ENCODE data around the gene ALK.

ALK gene

GRCh38 chr2:29166242-29167039, 754.9 kb downstream of the ALK start:
- TF ChIP-seq CTCF (IDR thresholded peaks at IDR 0.05; ENCODE audit: extremely low read depth, missing control alignments), result no peak
- DNase-seq (ENCODE audit: low spot score), result no peak

- no peak for TF ChIP-seq CTCF (IDR thresholded peaks at IDR 0.05; ENCODE audit: extremely low read depth, missing control alignments)
- no peak for DNase-seq (ENCODE audit: low spot score)
Measured at GRCh38 chr2:29165362-29166241, 755.8 kb downstream of the ALK start.

GRCh38 chr2:29164091-29164846, 757.1 kb downstream of the ALK start:
- DNase-seq (ENCODE audit: low spot score), result no peak

GRCh38 chr2:29162204-29162928, 759.0 kb downstream of the ALK start:
- DNase-seq (ENCODE audit: low spot score), result no peak
- no peak for TF ChIP-seq CTCF (IDR thresholded peaks at IDR 0.05; ENCODE audit: extremely low read depth, missing control alignments)

More at GRCh38 chr2:29164091-29164846, 757.1 kb downstream of the ALK start:
- no peak for TF ChIP-seq CTCF (IDR thresholded peaks at IDR 0.05; ENCODE audit: extremely low read depth, missing control alignments)

GRCh38 chr2:29160184-29160583, 761.2 kb downstream of the ALK start:
- DNase-seq (ENCODE audit: low spot score), result no peak
- TF ChIP-seq CTCF (IDR thresholded peaks at IDR 0.05; ENCODE audit: extremely low read depth, missing control alignments), result no peak

- DNase-seq (ENCODE audit: low spot score), result no peak
Measured at GRCh38 chr2:29159125-29159524, 762.3 kb downstream of the ALK start.

More at GRCh38 chr2:29159125-29159524, 762.3 kb downstream of the ALK start:
- no peak for TF ChIP-seq CTCF (IDR thresholded peaks at IDR 0.05; ENCODE audit: extremely low read depth, missing control alignments)

Data from GM20000 (cell line).